GM10248 (cell line): ENCODE data around the gene FADS1.

Source experiments
- CTCF ChIA-PET: fragments of 300-600 bp; sonication (Branson Sonifier 250); formaldehyde crosslinking; extraction: SDS; loops from one replicate; lab custom pipeline; 2021; ENCODE audit warnings: antibody characterized with exemption; lab: Yijun Ruan, JAX
- POLR2A ChIA-PET: fragments of 350-650 bp; sonication (Branson Sonifier 250); formaldehyde crosslinking; extraction: SDS; loops from one replicate; lab custom pipeline; 2020; ENCODE audit warnings: antibody characterized with exemption; lab: Yijun Ruan, JAX
- DNase-seq: peaks from one replicate; pipeline ENCODE4 v3.0.0; 2012; ENCODE audit errors: extremely low spot score
- TF ChIP-seq, protein P1 (sequence below): IDR thresholded peaks from 2 replicates; pipeline ENCODE4 v1.5.1; 2012; ENCODE audit warnings: mild to moderate bottlenecking, low read depth; ENCODE audit errors: extremely low read depth, missing control alignments, control extremely low read depth

Gene FADS1

DNA sequence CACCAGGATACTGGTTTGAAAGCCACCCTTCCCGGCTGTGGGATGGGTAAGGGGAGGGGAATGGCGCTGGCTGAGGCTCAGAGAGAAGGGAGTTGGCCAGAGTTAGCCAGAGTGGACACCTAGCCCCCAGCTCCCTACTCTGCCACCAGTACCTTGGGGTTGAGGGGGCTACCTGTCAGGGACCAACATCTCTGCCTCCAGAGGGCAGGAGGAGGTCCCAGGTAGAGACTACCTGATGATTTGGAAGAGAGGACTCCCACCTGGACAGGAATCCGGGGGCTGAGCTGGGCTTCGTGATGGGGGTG lies 60.7 kb downstream of the FADS1 start:
- CTCF ChIA-PET = interaction anchor here (1.4 to 1.9 kb wide), 3 partner anchors 9 to 23 kb away, joined by 4 to 6 read pairs (median 4); no protein-coding TSS in a partner anchor
- TF ChIP-seq, protein P1, sequence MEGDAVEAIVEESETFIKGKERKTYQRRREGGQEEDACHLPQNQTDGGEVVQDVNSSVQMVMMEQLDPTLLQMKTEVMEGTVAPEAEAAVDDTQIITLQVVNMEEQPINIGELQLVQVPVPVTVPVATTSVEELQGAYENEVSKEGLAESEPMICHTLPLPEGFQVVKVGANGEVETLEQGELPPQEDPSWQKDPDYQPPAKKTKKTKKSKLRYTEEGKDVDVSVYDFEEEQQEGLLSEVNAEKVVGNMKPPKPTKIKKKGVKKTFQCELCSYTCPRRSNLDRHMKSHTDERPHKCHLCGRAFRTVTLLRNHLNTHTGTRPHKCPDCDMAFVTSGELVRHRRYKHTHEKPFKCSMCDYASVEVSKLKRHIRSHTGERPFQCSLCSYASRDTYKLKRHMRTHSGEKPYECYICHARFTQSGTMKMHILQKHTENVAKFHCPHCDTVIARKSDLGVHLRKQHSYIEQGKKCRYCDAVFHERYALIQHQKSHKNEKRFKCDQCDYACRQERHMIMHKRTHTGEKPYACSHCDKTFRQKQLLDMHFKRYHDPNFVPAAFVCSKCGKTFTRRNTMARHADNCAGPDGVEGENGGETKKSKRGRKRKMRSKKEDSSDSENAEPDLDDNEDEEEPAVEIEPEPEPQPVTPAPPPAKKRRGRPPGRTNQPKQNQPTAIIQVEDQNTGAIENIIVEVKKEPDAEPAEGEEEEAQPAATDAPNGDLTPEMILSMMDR = no peak
- no peak for DNase-seq
- POLR2A ChIA-PET = no interaction called here

DNA sequence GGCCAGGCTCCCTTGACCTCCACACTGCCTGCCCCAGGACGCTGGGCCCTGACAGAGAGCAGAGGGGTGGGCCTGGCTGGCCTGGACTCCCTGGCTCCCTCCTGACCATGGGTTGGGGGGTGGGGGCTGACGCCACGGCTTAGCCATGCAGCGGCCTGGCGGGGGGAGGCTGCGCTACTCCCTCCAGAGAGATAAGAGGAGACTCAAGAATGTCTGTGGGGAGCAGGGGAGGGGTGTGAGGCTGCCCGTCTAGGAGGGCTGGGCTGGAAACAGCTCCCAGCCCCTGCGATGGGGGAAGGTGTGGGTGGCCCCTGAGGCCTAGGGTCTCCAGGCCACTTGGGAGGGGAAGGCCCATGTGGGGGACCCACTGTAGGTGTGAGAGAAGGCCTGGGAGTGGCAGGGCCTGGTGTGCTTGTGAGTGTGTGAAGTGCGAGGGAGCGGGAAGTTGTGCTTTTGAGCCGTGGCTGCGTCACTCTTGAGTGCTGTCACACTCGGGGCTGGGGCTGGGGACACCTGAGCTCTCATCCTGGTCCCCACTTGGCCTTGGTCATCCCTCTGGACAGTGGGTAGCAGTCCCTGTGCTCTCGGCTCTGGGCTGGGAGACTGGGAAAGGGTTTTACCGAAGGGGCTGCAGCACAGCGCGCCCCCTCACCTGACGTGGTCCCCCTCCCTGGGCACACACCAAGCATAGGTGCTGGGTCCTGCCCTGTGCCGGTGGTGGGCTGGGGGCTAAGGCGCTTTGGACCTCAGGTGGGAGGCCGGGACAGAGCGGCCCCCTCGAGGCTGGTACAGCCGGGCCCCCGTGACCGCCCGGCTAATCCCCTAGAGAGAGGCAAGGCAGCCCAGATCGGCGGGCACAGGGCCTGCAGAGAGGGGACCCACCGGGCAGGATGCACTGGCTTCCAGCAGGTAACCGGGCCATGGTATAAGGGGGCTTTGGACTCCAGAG lies 62.0 kb downstream of the FADS1 start:
- no peak for DNase-seq
- ChIA-PET CTCF (interaction anchor here (1.4 to 3.0 kb wide), 4 partner anchors 7 to 22 kb away, joined by 4 to 11 read pairs (median 6); no protein-coding TSS in a partner anchor), POLR2A (no interaction called here)
- TF ChIP-seq, protein P1 = no peak

DNA sequence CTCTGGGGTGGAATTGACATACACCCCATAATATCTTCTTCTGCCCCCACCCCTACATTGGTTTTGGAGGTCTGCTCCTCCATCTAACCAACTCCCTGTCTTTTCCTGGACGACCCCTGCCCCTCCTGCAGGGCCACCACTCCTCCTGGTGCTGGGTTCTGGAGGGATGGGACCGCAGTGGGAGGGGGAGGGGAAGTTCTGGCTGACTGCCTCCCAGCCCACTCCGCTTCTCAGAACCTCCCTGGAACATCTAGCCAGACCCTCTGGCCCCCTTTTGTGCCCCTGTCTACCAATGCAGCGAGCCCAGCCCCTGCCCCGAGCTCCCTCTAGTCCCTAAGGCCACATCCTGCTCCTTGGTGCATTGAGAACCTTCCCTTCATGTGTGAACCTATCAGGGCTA lies 63.1 kb downstream of the FADS1 start:
- DNase-seq = no peak
- POLR2A ChIA-PET = no interaction called here
- TF ChIP-seq, protein P1 = no peak
- CTCF ChIA-PET = interaction anchor here (0.9 to 3.0 kb wide), 5 partner anchors 12 to 33 kb away, joined by 3 to 11 read pairs (median 4); no protein-coding TSS in a partner anchor

DNA sequence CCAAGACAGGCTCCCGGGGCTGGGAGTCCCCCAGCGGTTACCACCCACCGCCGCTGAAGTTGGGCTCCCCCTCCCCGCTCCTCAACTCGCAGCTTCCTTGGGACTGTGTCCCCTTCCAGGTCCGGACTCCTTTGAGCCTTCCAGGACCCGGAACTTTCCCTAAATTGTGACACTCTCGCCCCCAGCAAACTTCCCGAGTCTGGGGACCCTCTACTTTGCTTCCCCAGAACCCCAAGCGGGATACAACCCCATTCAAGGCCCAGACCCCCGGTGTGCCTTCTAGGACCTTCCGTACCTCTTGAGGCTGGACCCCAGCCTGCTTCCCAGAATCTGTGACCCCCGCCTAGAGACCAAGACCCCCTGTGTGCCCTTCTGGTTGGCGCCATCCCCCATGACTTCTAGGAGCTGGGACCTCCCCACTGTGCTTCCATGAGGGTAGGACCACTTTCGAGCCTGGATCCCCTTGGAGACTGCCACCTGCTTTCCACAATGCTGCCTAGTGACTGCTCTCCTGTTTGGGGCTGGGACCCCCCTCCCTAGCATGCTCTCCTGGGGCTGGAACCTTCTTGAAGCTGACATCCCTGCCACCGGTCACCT lies 63.8 kb downstream of the FADS1 start:
- POLR2A ChIA-PET = no interaction called here
- CTCF ChIA-PET = interaction anchor here (0.9 to 3.0 kb wide), 5 partner anchors 13 to 34 kb away, joined by 3 to 11 read pairs (median 4); no protein-coding TSS in a partner anchor
- TF ChIP-seq, protein P1 = no peak
- DNase-seq = no peak

DNA sequence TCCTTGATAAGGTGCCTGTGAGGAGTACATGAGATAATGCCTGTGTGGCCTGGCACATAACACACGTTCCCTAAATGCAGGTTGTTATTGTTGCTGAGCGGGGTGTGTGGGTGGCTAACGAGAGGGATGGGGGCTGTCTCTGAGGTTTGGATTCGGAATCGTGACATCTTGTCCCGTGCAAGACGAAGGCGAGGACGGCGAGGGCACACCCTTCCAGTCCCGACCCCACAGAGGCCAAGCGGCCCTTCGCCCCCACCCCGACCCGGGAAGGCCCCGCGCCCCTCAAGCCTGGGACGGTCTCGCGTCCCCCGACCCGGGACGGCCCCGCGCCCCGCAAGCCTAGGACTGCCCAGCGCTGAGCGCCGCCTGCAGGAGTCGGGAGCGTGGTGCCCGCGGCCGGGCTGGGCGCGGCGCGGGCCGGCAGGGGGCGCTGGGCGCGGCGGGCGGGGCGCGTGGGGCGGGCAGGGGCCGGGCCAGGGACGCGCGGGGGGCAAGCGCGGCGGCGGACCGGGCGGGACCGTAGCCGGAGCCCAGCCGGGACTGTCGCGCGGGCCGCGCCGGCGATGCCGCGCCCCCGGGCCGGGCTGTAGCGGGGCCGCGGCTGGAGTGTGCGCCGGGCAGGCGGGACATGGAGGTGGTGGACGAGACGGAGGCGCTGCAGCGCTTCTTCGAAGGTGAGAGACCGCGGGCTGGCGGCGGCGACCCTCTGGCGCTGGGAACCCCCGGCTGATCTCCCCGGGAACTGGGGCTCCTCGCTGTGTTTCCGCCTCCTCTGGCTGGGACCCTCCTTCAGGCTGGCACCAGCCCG lies 64.5 kb downstream of the FADS1 start, which contains the start of gene MYRF:
Gene MYRF (plus strand): TSS at position 520 of the 808 bp plus-strand sequence. CDS start 109 bp downstream, at position 629.
- POLR2A ChIA-PET = no interaction called here
- CTCF ChIA-PET = interaction anchor here (1.2 to 6.6 kb wide), 5 partner anchors 19 to 114 kb away, joined by 3 to 91 read pairs (median 7); partner anchors contain the start of genes FEN1 and TMEM258
- DNase-seq = peak; percentile 83
- TF ChIP-seq, protein P1 = peak; percentile 92
